ENCODE data around the gene SMIM36.
"Not testable (repeated sequence)": the region's sequence is repeated elsewhere in the genome, so short reads cannot be mapped to it uniquely, and the experiment has no call there.

Gene SMIM36

DNA sequence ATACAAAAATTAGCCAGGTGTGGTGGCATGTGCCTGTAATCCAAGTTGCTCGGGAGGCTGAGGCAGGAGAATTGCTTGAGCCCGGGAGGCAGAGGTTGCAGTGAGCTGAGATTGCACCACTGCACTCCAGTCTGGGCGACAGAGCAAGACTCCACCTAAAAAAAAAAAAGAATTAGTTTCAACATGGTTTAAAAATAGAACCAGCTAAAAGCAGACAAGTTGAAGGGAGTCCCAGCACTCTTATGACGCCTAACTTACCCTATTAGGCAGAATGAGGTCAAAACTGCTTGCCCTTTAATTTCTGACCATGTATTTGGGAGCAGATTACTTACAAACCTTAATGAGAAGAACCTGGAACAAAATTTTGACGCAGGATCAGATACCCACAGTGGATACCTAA is 107.1 kb downstream of the SMIM36 start:
- DNase-seq; intact Hi-C loops (cut with DNase I): not testable (repeated sequence)

DNA sequence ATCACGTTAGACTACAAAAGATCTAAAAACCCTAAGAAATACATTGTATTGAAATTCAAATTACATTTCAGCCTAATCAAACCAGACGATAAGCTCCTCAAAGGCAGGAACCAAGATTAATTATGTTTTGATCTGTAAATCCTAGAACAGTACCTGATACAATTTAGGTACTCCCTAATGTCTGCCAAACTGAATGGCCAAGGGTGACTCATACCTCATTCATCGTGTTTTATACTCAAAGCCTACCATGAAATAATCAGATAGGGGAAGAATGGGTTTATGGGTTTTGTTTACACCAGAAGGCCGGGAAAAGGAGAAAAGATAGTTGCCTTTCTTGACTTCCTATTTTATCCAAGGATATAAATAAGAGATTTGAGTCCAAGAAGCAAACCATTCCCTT is 108.9 kb downstream of the SMIM36 start:
- no peak for DNase-seq
- intact Hi-C loops (cut with DNase I), result no loop called here

All from head of caudate nucleus (tissue), 42 donors.